ENCODE measurements around the gene ZDHHC3.

Gene ZDHHC3

GRCh38 chr3:44923632-44924456 is 52.1 kb downstream of the ZDHHC3 start:
- no peak for DNase-seq (ENCODE audit: low read depth)
- TF ChIP-seq CTCF (IDR thresholded peaks at IDR 0.05; ENCODE audit: insufficient read depth, low read depth, low read length, missing control alignments): no peak
- H3K4me3 ChIP-seq (ENCODE audit: low read depth, low read length): no peak overlapping the region

DNA sequence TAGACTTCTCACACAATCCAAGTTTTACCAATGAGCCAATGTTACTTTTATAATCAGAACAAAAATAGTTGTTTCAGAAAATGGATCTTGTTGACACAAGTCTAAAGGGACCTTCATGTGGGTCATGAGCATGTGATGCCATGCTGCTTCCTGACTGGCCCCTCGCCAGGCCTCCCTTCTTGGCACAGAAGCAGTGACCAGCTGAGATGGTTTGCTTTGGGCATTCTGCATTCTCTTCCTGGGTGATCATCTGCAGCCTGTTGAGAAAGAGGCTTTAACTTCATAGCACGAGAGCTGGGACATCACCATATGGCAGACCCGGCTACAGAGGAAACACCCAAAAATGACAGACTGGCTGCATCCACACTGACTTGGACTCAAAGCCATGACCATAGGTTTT is 55.9 kb downstream of the ZDHHC3 start:
- H3K4me3 ChIP-seq (ENCODE audit: low read depth, low read length): no peak overlapping the region
- DNase-seq (ENCODE audit: low read depth): no peak
- TF ChIP-seq CTCF (IDR thresholded peaks at IDR 0.05; ENCODE audit: insufficient read depth, low read depth, low read length, missing control alignments): no peak

DNA sequence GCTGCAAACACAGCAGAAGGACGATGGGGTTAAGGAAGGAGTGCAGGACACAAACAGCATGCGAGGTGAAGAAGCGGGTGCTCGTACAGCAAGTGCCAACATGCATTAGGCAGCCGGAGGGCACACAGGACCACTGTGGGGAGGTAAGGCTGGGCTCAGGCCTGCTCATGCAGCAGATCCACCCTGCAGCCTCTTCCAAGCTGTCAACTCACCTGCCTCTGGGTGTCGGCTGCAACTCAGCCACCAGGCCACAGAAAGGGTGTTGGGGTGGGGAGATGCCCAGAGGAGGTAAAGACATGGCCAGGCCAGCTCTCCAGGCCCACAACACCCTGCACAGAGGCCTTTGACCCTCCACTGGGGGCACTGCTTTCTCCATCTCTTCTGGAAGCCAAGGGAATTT is 57.4 kb downstream of the ZDHHC3 start:
- no peak overlapping the region for H3K4me3 ChIP-seq (ENCODE audit: low read depth, low read length)
- TF ChIP-seq CTCF (IDR thresholded peaks at IDR 0.05; ENCODE audit: insufficient read depth, low read depth, low read length, missing control alignments): no peak
- DNase-seq (ENCODE audit: low read depth): no peak

- no peak overlapping the region for H3K4me3 ChIP-seq (ENCODE audit: low read depth, low read length)
- no peak for DNase-seq (ENCODE audit: low read depth)
- TF ChIP-seq CTCF (IDR thresholded peaks at IDR 0.05; ENCODE audit: insufficient read depth, low read depth, low read length, missing control alignments): no peak
Measured at GRCh38 chr3:44918087-44918486, 57.9 kb downstream of the ZDHHC3 start.

DNA sequence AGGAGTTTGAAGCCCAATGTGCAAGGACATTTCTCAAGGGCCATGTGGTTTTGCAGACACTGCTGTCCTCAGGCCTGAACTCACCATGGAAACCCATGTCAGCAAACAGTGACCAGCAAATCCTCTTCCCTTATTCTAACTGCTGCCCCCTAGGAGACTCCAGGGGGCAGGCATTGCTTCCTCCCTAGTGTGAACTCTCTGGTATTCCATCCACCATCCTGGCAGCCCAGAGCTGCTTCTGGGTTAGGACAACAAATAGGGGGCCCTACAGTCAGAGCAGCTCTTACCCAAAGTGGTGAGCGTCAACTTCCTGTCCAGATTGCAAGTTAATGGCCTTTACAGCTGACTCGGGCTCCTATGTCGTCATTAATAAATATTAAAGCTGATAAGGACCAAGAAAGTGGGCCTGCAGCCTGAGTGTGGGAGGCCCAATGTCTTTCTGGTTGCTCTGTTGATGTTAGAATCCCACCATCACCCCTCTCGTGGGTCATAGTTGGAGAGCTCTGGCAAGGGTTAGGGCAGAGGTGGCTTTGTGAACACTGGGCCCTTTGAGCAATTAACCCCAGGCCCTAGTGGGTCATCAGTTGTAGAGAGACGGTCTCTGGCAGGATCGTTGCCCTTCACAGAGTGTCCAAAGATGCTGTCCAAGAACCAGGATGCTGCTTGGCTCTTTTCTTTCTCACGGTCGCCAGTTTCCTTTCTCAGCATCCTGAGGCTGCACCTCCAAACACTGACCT is 60.1 kb downstream of the ZDHHC3 start:
- DNase-seq (ENCODE audit: low read depth): no peak
- TF ChIP-seq CTCF (IDR thresholded peaks at IDR 0.05; ENCODE audit: insufficient read depth, low read depth, low read length, missing control alignments): no peak
- no peak overlapping the region for H3K4me3 ChIP-seq (ENCODE audit: low read depth, low read length)

DNA sequence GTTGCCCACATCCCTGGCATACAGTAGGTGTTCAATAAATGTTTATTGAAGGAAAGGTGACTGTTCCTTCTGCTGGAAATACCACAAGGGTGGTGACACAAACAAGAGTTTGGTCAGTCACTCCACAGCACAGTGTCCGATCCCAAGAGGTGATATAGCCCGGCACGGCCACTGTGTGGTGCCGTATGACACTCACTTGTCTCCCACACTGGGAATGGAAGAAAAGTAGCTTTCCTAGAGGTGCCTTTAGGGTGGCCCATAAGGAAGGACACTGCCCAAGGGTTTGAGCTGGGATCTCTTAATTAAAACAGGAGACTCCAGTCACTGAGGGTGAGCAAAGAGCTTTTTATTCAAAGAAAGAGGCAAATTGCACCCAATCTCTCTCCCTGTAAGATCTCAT is 61.0 kb downstream of the ZDHHC3 start:
- H3K4me3 ChIP-seq (ENCODE audit: low read depth, low read length): no peak overlapping the region
- TF ChIP-seq CTCF (IDR thresholded peaks at IDR 0.05; ENCODE audit: insufficient read depth, low read depth, low read length, missing control alignments): no peak
- DNase-seq (ENCODE audit: low read depth): no peak

All from GM12865 (cell line).